Measurements from ENCODE around the gene TMEM63C.

- TF ChIP-seq POLR2A (IDR thresholded peaks at IDR 0.05) (no peak), CTCF (IDR thresholded peaks at IDR 0.05) (no peak)
These were observed 16.4 kb downstream of the TMEM63C start for GRCh38 chr14:77197988-77198387.
